ENCODE measurements around the gene TNN.

The TNN gene

DNA sequence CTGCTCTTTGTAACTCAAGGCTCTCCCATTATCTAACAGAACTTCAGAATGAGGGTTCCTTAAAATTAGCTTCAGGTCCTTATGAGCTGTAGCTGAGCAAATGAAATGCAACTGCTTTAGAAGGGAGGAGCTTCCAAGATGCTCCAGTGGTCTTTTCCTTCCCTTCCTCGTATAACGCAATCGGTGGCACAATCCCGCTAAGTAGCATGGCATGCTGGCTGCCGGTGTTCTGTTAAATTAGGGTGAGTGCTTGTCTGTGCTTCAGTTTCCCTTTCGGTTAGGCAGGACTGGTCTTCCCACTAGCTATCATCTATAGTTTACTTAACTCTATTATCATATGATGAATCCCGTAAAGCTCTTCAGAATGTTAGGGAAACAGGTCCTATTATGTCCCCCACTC, 124.0 kb downstream of the TNN start:
- H3K36me3 ChIP-seq (ENCODE audit: control insufficient read depth in 2 of 2, insufficient read depth in 2 of 2, low read length in 2 of 2): no peaks in the 10 kb centered on the region
- no peaks in the 10 kb centered on the region for H3K9me3 ChIP-seq (ENCODE audit: control insufficient read depth in 2 of 2, low read length in 2 of 2)
- H3K4me3 ChIP-seq (ENCODE audit: low read length in 2 of 2): peak overlapping the region; percentile 88 to 90
- H3K9ac ChIP-seq (ENCODE audit: low read length in 2 of 2): peak overlapping the region; percentile 91
- no peaks in the 10 kb centered on the region for H3K27me3 ChIP-seq (ENCODE audit: control insufficient read depth in 1 of 2, insufficient read depth in 2 of 2, low read length in 2 of 2)
- H3K4me1 ChIP-seq (ENCODE audit: control insufficient read depth, insufficient read depth, low read length): peaks cover 21% of the 10 kb centered on the region
- peak overlapping the region; percentile 58 for H3K27ac ChIP-seq (ENCODE audit: low read length)

DNA sequence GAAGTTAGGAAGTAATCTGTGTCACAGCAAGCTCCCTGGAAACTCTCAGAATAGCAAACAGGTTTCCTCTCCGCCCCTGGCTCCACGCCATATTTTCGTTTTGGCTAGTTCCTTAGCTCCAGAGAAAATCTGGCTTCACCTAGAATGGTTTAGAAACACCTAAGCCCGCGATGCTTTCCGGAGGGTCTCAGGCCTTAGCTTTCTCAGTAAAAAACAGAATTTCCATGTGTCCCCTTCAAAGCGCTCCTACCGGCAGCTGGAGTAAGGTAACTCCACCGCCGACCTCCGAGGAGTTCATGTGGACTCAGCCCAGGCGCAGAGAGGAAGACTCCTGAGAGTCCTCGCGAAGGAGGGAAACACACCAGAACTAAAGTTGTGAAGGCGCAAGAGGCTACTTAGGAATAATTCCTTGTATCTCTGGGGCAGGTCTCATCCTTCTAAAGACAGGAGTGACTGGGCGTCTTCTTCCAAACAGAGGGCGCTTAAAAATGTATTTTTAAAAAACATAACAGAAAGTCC, 124.5 kb downstream of the TNN start:
- H3K4me3 ChIP-seq (ENCODE audit: low read length in 2 of 2): peak overlapping the region; percentile 88 to 90
- peaks cover 20% of the 10 kb centered on the region for H3K4me1 ChIP-seq (ENCODE audit: control insufficient read depth, insufficient read depth, low read length)
- H3K36me3 ChIP-seq (ENCODE audit: control insufficient read depth in 2 of 2, insufficient read depth in 2 of 2, low read length in 2 of 2): no peaks in the 10 kb centered on the region
- H3K9me3 ChIP-seq (ENCODE audit: control insufficient read depth in 2 of 2, low read length in 2 of 2): no peaks in the 10 kb centered on the region
- H3K9ac ChIP-seq (ENCODE audit: low read length in 2 of 2): peak overlapping the region; percentile 91
- H3K27ac ChIP-seq (ENCODE audit: low read length): peak overlapping the region; percentile 58
- H3K27me3 ChIP-seq (ENCODE audit: control insufficient read depth in 1 of 2, insufficient read depth in 2 of 2, low read length in 2 of 2): no peaks in the 10 kb centered on the region

DNA sequence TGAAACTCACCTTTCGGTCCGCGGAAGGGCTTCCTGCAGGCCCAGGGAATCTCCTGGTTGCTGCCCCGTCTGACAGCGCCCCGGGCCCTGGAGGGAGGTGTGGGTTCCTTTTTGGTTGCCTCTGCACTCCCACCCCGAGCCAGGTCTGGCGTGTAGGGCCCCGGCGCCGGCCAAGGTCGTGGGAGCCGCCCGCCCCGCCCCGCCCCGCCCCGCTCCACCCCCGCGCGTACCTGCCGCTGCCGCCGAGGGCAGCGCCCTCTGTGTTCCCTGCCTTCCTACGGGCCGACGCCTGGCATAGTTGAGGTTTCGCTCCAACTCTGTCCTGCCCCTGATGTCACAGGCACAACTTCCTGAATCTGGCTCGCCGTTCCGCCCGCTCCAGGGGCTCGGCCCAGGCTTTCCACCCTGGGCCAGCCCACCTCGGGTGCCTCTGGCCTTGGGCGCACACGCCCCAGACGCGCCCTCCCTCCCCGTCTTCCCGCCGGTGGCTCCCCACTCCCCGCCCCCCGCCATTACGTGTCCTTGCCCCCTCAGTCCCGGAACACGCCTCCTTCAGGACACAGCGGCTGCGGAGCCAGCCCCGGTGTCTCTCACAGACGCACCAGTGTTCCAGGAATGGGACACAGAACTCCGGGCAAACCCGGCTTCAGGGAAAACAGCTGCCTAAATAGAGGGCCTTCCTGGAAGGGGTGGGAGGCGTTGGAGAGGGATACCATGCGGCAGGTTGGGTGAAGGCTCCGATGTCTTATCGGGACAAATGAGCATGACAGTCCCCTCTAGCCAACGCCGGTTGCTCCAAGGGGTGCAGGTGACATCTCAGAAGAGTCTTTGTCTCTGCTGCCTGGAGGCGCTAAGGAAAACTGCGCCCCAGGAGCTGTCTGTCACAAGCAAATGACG, 125.2 kb downstream of the TNN start, which contains the start of gene KIAA0040:
Gene KIAA0040 (minus strand): TSS at position 147 of the 897 bp plus-strand sequence. CDS start 31,763 bp downstream, outside the sequence.
- H3K4me1 ChIP-seq (ENCODE audit: control insufficient read depth, insufficient read depth, low read length): peaks cover 19% of the 10 kb centered on the region

DNA sequence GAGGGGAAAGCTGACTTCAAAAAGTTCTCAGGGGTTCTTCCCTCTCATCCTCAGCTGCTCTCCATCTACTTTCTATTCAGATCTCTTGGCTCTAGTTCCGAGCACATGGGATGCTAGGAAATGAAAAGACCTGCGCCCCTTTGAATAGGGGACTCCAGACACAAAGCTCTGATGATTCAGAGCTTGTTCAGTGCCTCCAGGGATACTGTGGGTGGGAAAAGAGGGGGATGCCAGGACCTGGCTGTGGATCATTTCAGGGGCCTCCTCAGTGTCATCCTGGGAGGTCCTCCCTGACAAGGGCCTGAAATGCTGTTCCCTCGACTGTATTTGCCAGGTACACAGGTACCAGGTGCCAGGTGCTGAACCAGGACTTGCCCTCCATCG, 125.9 kb downstream of the TNN start:
- H3K36me3 ChIP-seq (ENCODE audit: control insufficient read depth in 2 of 2, insufficient read depth in 2 of 2, low read length in 2 of 2): no peaks in the 10 kb centered on the region
- H3K9me3 ChIP-seq (ENCODE audit: control insufficient read depth in 2 of 2, low read length in 2 of 2): no peaks in the 10 kb centered on the region
- peak overlapping the region; percentile 46 for H3K27ac ChIP-seq (ENCODE audit: low read length)
- H3K4me1 ChIP-seq (ENCODE audit: control insufficient read depth, insufficient read depth, low read length): peaks cover 19% of the 10 kb centered on the region
- H3K4me3 ChIP-seq (ENCODE audit: low read length in 2 of 2): peak overlapping the region; percentile 44 to 88
- peak overlapping the region; percentile 30 to 47 for H3K9ac ChIP-seq (ENCODE audit: low read length in 2 of 2)
- no peaks in the 10 kb centered on the region for H3K27me3 ChIP-seq (ENCODE audit: control insufficient read depth in 1 of 2, insufficient read depth in 2 of 2, low read length in 2 of 2)

More for the DNA sequence above, 125.2 kb downstream of the TNN start, which contains the start of gene KIAA0040:
- peak within 1 kb of the TSS; percentile 58 for H3K27ac ChIP-seq (ENCODE audit: low read length)
- no peaks in the 10 kb centered on the region for H3K27me3 ChIP-seq (ENCODE audit: control insufficient read depth in 1 of 2, insufficient read depth in 2 of 2, low read length in 2 of 2)
- peak within 1 kb of the TSS; percentile 91 for H3K9ac ChIP-seq (ENCODE audit: low read length in 2 of 2)
- H3K36me3 ChIP-seq (ENCODE audit: control insufficient read depth in 2 of 2, insufficient read depth in 2 of 2, low read length in 2 of 2): no peaks in the 10 kb centered on the region
- H3K9me3 ChIP-seq (ENCODE audit: control insufficient read depth in 2 of 2, low read length in 2 of 2): no peaks in the 10 kb centered on the region
- peak within 1 kb of the TSS; percentile 88 to 90 for H3K4me3 ChIP-seq (ENCODE audit: low read length in 2 of 2)

DNA sequence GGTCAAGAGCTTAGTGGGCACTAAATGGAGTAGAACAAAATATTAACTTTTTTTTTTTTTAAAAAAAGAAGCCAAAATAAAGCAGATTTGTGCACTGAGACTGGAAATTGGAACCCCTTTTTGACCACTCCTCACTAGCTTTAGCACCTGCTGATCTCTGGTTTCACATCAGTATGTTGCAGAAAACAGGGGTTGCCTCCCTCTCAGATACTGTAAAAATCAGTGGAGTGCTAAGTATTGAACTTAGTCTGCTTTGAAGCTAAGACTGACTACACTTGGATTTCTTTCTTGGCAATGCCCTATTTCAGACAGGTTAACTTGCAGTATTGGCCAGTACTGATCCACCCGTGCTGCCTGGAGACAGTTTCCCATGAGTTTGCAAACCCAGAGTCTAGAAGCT, 127.6 kb downstream of the TNN start:
- no peaks in the 10 kb centered on the region for H3K27me3 ChIP-seq (ENCODE audit: control insufficient read depth in 1 of 2, insufficient read depth in 2 of 2, low read length in 2 of 2)
- H3K27ac ChIP-seq (ENCODE audit: low read length): no peak overlapping the region
- no peak overlapping the region for H3K9ac ChIP-seq (ENCODE audit: low read length in 2 of 2)
- H3K4me1 ChIP-seq (ENCODE audit: control insufficient read depth, insufficient read depth, low read length): peaks cover 25% of the 10 kb centered on the region
- no peaks in the 10 kb centered on the region for H3K9me3 ChIP-seq (ENCODE audit: control insufficient read depth in 2 of 2, low read length in 2 of 2)
- H3K36me3 ChIP-seq (ENCODE audit: control insufficient read depth in 2 of 2, insufficient read depth in 2 of 2, low read length in 2 of 2): no peaks in the 10 kb centered on the region
- H3K4me3 ChIP-seq (ENCODE audit: low read length in 2 of 2): no peak overlapping the region

DNA sequence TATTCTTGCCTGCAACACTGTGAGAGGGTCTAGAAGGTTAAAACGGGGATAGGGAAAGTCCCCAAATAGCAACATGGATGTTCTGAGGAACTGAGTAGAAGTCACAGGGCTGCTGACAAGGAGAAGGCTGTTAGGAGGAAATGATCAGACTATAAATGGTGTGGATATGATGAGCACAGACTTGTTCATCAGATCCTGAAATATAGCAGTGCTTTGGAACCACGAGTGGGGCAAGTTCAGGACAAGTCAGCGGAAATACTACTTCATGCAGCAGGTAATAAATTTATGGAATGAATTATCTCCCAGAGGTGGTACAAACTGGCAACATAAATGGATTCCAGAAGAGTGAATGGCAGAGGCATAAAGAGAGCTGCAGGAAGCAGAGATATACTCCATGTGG, 128.2 kb downstream of the TNN start:
- H3K36me3 ChIP-seq (ENCODE audit: control insufficient read depth in 2 of 2, insufficient read depth in 2 of 2, low read length in 2 of 2): no peaks in the 10 kb centered on the region
- no peak overlapping the region for H3K27ac ChIP-seq (ENCODE audit: low read length)

DNA sequence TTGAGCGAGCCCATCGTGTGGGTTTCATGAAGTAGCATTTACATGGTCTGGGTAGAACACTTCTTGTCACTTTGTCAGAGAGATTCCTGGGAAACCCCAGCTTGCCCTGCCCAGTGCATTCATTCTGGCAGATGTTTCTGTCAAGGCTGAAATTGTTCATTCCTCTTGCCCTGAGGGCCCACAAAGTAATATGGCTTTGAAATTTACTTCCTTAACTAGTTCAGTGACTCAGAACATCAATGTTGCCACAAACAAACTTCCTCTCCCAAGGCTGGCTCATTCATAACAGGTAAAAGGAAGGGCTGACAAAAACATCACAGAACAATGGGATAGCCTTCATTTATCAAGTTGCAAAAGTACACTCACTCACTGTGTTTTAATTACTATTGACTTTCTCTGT, 129.9 kb downstream of the TNN start:
- no peak overlapping the region for H3K4me3 ChIP-seq (ENCODE audit: low read length in 2 of 2)
- H3K4me1 ChIP-seq (ENCODE audit: control insufficient read depth, insufficient read depth, low read length): peaks cover 26% of the 10 kb centered on the region
- H3K9me3 ChIP-seq (ENCODE audit: control insufficient read depth in 2 of 2, low read length in 2 of 2): no peaks in the 10 kb centered on the region
- H3K27ac ChIP-seq (ENCODE audit: low read length): no peak overlapping the region
- no peak overlapping the region for H3K9ac ChIP-seq (ENCODE audit: low read length in 2 of 2)
- no peaks in the 10 kb centered on the region for H3K27me3 ChIP-seq (ENCODE audit: control insufficient read depth in 1 of 2, insufficient read depth in 2 of 2, low read length in 2 of 2)
- H3K36me3 ChIP-seq (ENCODE audit: control insufficient read depth in 2 of 2, insufficient read depth in 2 of 2, low read length in 2 of 2): no peaks in the 10 kb centered on the region

More for the DNA sequence above, 128.2 kb downstream of the TNN start:
- Histone ChIP-seq H3K27me3 (ENCODE audit: control insufficient read depth in 1 of 2, insufficient read depth in 2 of 2, low read length in 2 of 2) (no peaks in the 10 kb centered on the region), H3K9me3 (ENCODE audit: control insufficient read depth in 2 of 2, low read length in 2 of 2) (no peaks in the 10 kb centered on the region), H3K4me3 (ENCODE audit: low read length in 2 of 2) (no peak overlapping the region), H3K9ac (ENCODE audit: low read length in 2 of 2) (no peak overlapping the region), H3K4me1 (ENCODE audit: control insufficient read depth, insufficient read depth, low read length) (peaks cover 28% of the 10 kb centered on the region)
